Measurements from ENCODE around the gene SUFU. TPM values are rescaled to one million over a fixed set of nuclear protein-coding genes. Genes with fewer than 3 reads are reported as not detected.

The SUFU gene
- total and polyA plus RNA-seq, 2 experiments from 2014 or later = 10.9 to 18.2 TPM

- no peaks in the 10 kb centered on the region for H3K9me3 ChIP-seq (ENCODE audit: low read depth)
- TF ChIP-seq CTCF (IDR thresholded peaks at IDR 0.05; ENCODE audit: poor library complexity) = no peak
- TF ChIP-seq EZH2phosphoT487 (IDR thresholded peaks at IDR 0.05; ENCODE audit: low read depth, severe bottlenecking, unreplicated experiment) = no peak
- TF ChIP-seq EZH2 (IDR thresholded peaks at IDR 0.05; ENCODE audit: borderline replicate concordance) = no peak
- DNase-seq (ENCODE audit: low spot score) = no peak
- no peak overlapping the region for H2AFZ ChIP-seq
- no peaks in the 10 kb centered on the region for H3K9me2 ChIP-seq (replicated peaks; ENCODE audit: insufficient read depth)
- H4K20me1 ChIP-seq (ENCODE audit: insufficient read depth, poor library complexity, severe bottlenecking) = peaks cover 75% of the 10 kb centered on the region
- H3K27ac ChIP-seq = no peak overlapping the region
- no peaks in the 10 kb centered on the region for H3K36me3 ChIP-seq (replicated peaks; ENCODE audit: insufficient read depth, low read depth)
- 93% methylated on average over 12 of the region's 12 CpGs for WGBS (ENCODE audit: low lambda C conversion rate, missing lambda C conversion rate)
- H3K27me3 ChIP-seq = no peaks in the 10 kb centered on the region
- peaks cover 29% of the 10 kb centered on the region for H3K4me1 ChIP-seq (ENCODE audit: insufficient read depth)
- H3K79me2 ChIP-seq = peaks cover 74% of the 10 kb centered on the region
- H3K4me3 ChIP-seq = no peak overlapping the region
- H3K4me2 ChIP-seq = no peak overlapping the region
Measured at GRCh38 chr10:102652170-102652916, 148.6 kb downstream of the SUFU start.

- no peaks in the 10 kb centered on the region for H3K36me3 ChIP-seq (replicated peaks; ENCODE audit: insufficient read depth, low read depth)
- peaks cover 23% of the 10 kb centered on the region for H3K4me1 ChIP-seq (ENCODE audit: insufficient read depth)
- no peaks in the 10 kb centered on the region for H3K27me3 ChIP-seq
- no peak for DNase-seq (ENCODE audit: low spot score)
- H3K9me3 ChIP-seq (ENCODE audit: low read depth) = no peaks in the 10 kb centered on the region
- no peak overlapping the region for H3K4me2 ChIP-seq
- TF ChIP-seq EZH2phosphoT487 (IDR thresholded peaks at IDR 0.05; ENCODE audit: low read depth, severe bottlenecking, unreplicated experiment) (no peak), CTCF (IDR thresholded peaks at IDR 0.05; ENCODE audit: poor library complexity) (no peak), EZH2 (IDR thresholded peaks at IDR 0.05; ENCODE audit: borderline replicate concordance) (no peak)
- H2AFZ ChIP-seq = no peak overlapping the region
- no peak overlapping the region for H3K27ac ChIP-seq
- WGBS (ENCODE audit: low lambda C conversion rate, missing lambda C conversion rate) = 86% methylated on average over 1 of the region's 1 CpG
- no peaks in the 10 kb centered on the region for H3K9me2 ChIP-seq (replicated peaks; ENCODE audit: insufficient read depth)
- H4K20me1 ChIP-seq (ENCODE audit: insufficient read depth, poor library complexity, severe bottlenecking) = peaks cover 67% of the 10 kb centered on the region
- H3K79me2 ChIP-seq = peaks cover 67% of the 10 kb centered on the region
- H3K4me3 ChIP-seq = no peak overlapping the region
Measured at GRCh38 chr10:102653060-102653459, 149.3 kb downstream of the SUFU start.

GRCh38 chr10:102654566-102654965 is 150.8 kb downstream of the SUFU start:
- TF ChIP-seq EZH2 (IDR thresholded peaks at IDR 0.05; ENCODE audit: borderline replicate concordance) (no peak), CTCF (IDR thresholded peaks at IDR 0.05; ENCODE audit: poor library complexity) (no peak)
- no peak for DNase-seq (ENCODE audit: low spot score)
- Histone ChIP-seq H3K9me2 (replicated peaks; ENCODE audit: insufficient read depth) (no peaks in the 10 kb centered on the region), H4K20me1 (ENCODE audit: insufficient read depth, poor library complexity, severe bottlenecking) (peaks cover 52% of the 10 kb centered on the region), H3K4me1 (ENCODE audit: insufficient read depth) (peaks cover 8% of the 10 kb centered on the region), H3K36me3 (replicated peaks; ENCODE audit: insufficient read depth, low read depth) (no peaks in the 10 kb centered on the region), H3K9me3 (ENCODE audit: low read depth) (no peaks in the 10 kb centered on the region), H3K27ac (no peak overlapping the region), H3K4me3 (no peak overlapping the region), H3K79me2 (peaks cover 52% of the 10 kb centered on the region), H3K27me3 (no peaks in the 10 kb centered on the region), H2AFZ (no peak overlapping the region), H3K4me2 (no peak overlapping the region)
- 94% methylated on average over 6 of the region's 7 CpGs for WGBS (ENCODE audit: low lambda C conversion rate, missing lambda C conversion rate)
